NAMALWA (cell line): ENCODE results near the gene S100PBP.
"Not testable (repeated sequence)": the region's sequence is repeated elsewhere in the genome, so short reads cannot be mapped to it uniquely, and the experiment has no call there.

Experiments used
- DNase-seq: peaks from one replicate; pipeline ENCODE4 v3.0.0-alpha.2; 2015; ENCODE audit warnings: low spot score

S100PBP gene

DNA sequence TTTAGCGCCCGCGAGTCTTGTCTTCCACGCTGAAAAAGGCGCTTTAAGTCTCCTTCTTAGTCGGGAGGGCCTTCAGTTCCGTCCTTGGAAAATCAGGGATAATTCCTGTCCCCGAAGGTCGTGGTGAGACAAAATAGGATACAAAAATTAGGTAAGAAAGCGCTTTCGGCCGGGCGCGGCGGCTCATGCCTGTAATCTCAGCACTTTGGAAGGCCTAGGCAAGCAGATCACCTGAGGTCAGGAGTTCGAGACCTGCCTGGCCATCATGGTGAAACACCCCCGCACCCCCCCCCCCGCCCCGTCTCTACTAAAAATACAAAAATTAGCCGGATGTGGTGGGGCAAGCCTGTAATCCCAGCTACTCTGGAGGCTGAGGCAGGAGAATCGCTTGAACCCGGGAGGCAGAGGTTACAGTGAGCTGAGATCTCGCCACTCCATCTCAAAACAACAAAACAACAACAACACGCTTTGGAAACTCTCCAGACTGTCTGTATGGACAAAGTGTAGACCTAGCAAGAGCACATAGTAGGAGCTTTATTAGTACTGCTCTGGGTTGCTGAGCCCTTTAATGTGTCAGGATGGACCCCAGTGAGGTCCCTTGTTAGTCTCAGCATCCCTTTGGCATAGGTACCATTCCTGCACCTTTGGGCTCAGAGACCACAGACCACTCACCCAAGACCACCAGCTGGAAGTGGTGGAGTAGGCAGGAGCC is 84.5 kb downstream of the S100PBP start:
- no peak for DNase-seq

DNA sequence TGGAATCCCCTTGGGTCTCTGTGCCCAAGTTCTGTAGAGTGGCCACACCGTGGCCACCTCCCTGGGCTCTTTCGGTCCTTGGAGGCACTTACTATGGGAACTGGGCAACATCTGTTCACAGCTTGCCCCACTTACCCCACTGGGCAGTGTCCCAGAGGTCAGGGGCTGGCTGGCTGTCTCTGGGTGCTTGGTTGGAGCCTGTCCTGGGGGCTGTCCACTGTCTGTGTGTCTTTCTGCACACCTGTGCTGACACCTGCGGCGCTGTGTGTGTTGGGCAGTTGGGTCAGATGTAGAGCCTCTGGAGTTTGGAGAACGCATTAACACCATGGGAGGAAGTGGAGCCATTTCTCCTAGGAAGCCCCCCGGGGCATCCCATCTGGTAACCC is 85.1 kb downstream of the S100PBP start:
- no peak for DNase-seq

DNA sequence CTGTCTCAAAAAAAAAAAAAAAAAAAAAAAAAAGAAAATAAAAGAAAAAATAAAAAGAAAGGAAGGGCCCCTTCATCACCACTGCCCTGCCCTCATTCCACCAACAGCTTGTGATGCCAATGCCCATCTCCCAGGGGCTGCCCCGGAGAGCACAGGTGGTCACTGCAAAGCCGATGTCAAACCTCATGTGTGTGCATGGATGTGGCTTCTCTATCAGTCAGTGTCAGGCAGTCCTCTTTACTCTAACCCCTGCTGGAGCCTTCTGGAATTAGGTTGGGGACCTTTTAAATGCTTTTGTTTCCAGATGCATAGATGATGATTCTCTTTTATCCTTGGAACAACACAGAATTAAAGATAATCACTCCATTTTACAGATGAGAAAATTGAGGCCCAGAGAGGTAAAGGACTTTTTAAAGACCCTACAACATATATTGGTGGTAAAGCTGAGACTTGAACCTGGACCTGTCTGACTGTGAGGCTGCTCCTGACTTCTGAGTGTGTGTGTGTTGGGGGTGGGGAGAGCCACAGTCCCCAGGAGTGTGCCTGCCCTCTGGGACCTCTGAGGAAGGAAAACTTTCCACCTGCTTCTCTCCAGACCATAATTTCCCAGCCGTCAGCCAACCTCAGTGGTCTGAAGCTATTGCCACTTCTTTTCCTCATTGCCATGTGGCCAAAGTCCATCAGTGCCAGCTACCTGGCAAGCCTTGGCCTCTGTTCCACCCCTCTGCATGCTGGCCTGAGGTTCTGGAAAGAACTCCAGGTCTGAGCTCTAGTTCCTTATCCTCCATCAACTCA is 86.7 kb downstream of the S100PBP start:
- DNase-seq = peak; percentile 26

DNA sequence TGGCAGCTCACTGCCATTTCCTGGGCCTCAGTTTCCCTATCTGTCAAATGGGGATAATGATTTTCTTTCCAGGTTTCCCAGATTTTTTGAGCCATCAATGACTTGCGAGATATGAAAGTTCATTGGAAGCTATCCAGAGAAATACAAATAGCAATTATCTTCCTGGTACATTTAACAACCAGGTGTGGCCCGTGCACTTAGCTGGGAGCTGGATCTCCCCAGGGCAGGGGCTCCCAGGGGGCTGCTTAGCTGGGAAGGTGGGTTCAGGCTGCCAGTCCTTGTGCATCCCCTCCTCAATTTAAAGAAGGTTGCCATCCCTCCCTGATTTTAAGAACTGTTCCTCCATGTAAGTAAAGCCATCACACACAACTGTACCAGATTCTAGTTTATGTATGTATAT is 87.3 kb downstream of the S100PBP start:
- DNase-seq = no peak

DNA sequence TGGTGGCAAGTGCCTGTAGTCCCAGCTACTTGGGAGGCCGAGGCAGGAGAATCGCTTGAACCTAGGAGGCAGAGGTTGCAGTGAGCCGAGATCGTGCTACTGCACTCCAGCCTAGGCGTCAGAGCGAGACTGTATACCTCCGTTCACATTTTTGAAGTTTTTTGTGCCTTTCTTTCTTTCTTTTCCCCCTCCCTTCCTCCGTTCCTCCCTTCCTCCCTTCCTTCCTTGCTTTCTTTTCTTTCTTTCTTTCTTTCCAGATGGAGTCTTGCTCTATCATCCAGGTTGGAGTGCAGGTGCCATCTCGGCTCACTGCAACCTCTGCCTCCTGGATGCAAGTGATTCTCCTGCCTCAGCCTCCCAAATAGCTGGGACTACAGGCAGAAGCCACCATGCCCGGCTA is 88.1 kb downstream of the S100PBP start:
- not testable (repeated sequence) for DNase-seq

DNA sequence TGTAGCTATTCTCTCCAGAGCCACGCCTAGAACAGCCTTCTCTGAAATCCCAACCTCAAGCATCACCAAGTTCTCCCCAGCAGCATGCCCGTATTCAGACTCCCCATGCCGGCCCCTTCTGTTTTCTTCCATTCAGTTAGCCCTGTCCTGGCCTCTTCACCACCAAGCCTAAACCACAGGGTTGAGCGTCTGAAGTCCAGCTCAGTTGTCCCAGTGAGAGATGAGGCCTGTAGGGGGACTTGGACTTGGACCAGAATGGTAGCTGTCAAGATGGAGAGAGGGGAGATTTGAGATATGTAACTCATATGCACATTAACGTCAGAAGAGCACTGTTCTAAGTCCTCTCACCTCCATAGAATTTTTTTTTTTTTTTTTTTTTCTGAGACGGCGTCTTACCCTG is 89.2 kb downstream of the S100PBP start:
- no peak for DNase-seq

DNA sequence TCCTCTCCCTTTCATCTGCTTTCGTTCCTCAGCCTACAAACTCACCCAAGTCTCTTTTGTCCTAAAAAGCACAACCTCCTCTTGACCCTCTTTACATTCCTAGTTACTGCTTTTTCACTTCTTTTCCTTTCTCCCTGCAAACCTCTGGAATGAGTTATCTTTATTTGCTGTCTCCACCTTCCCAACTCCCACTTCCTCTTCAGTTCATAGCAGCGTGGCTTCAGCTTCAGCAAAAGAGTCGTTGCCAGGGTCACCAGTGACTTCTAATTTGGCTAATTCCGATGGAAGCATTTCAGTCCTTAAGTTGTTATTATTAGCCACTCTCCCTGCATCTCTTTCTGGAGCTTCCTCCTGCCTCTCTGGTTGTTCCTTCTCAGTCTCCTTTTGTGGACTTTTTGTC is 90.0 kb downstream of the S100PBP start:
- no peak for DNase-seq
